H9 (cell line): ENCODE data around the gene BLOC1S3. TPM values are rescaled to one million over a fixed set of nuclear protein-coding genes. Genes with fewer than 3 reads are reported as not detected.

Experiments used
- DNase-seq: peaks from one replicate; pipeline ENCODE4 v3.0.0-alpha.2; 2017
- H2AFZ ChIP-seq: one replicate; pipeline ENCODE4 v1.6.1; 2013; ENCODE audit warnings: mild to moderate bottlenecking, low read length, control low read depth, moderate library complexity
- H2AK5ac ChIP-seq: 2 replicates; pipeline ENCODE4 v1.6.1; 2013; ENCODE audit warnings: low read length, control low read depth, mixed read lengths; ENCODE audit not compliant: insufficient read length
- H2BK120ac ChIP-seq: one replicate; pipeline ENCODE4 v1.6.1; 2013; ENCODE audit warnings: low read depth, mild to moderate bottlenecking, low read length, control low read depth, inconsistent platforms; ENCODE audit not compliant: poor library complexity, severe bottlenecking
- H2BK12ac ChIP-seq: 2 replicates; pipeline ENCODE4 v1.6.1; 2013; ENCODE audit warnings: low read length, control low read depth, mixed read lengths, low read depth; ENCODE audit not compliant: insufficient read length
- H2BK15ac ChIP-seq: 2 replicates; pipeline ENCODE4 v1.6.1; 2013; ENCODE audit warnings: low read depth, low read length, control low read depth
- H2BK20ac ChIP-seq: one replicate; pipeline ENCODE4 v1.6.1; 2013; ENCODE audit warnings: low read depth, mild to moderate bottlenecking, low read length, control low read depth, inconsistent platforms; ENCODE audit not compliant: poor library complexity, severe bottlenecking
- H2BK5ac ChIP-seq: 2 replicates; pipeline ENCODE4 v1.6.1; 2013; ENCODE audit warnings: low read length, control low read depth, mixed read lengths; ENCODE audit not compliant: insufficient read length
- H3K14ac ChIP-seq: 2 replicates; pipeline ENCODE4 v1.6.1; 2013; ENCODE audit warnings: low read length, control low read depth; ENCODE audit not compliant: insufficient read depth
- H3K18ac ChIP-seq: 2 replicates; pipeline ENCODE4 v1.6.1; 2013; ENCODE audit warnings: low read depth, mild to moderate bottlenecking, mixed read lengths, low read length, control low read depth; ENCODE audit not compliant: insufficient read length
- H3K23ac ChIP-seq: 2 replicates; pipeline ENCODE4 v1.6.1; 2013; ENCODE audit warnings: low read length, control low read depth, mixed read lengths, low read depth; ENCODE audit not compliant: insufficient read length
- H3K23me2 ChIP-seq: 2 replicates; pipeline ENCODE4 v1.6.1; 2013; ENCODE audit warnings: low read depth, mild to moderate bottlenecking, mixed read lengths, low read length, control low read depth; ENCODE audit not compliant: insufficient read length, poor library complexity, severe bottlenecking
- H3K27ac ChIP-seq: 2 replicates; pipeline ENCODE4 v1.5.1; 2013; ENCODE audit warnings: low read length, control low read depth, mixed read lengths, low read depth; ENCODE audit not compliant: insufficient read length
- H3K27me3 ChIP-seq: 2 replicates; pipeline ENCODE4 v1.6.1; 2013; ENCODE audit warnings: low read length, control low read depth, inconsistent platforms; ENCODE audit not compliant: insufficient read depth
- H3K4ac ChIP-seq: 2 replicates; pipeline ENCODE4 v1.6.1; 2013; ENCODE audit warnings: low read depth, mild to moderate bottlenecking, control low read depth, inconsistent platforms, low read length, moderate library complexity
- H3K4me1 ChIP-seq: 2 replicates; pipeline ENCODE4 v1.6.1; 2013; ENCODE audit warnings: low read length, control low read depth, inconsistent platforms; ENCODE audit not compliant: insufficient read depth
- H3K4me2 ChIP-seq: 2 replicates; pipeline ENCODE4 v1.6.1; 2013; ENCODE audit warnings: low read length, control low read depth, mixed read lengths; ENCODE audit not compliant: insufficient read length, insufficient read depth
- H3K56ac ChIP-seq: 2 replicates; pipeline ENCODE4 v1.6.1; 2013; ENCODE audit warnings: low read depth, mild to moderate bottlenecking, mixed read lengths, low read length, control low read depth; ENCODE audit not compliant: insufficient read length
- H3K79me1 ChIP-seq: 2 replicates; pipeline ENCODE4 v1.6.1; 2013; ENCODE audit warnings: low read depth, mild to moderate bottlenecking, moderate library complexity, low read length, control low read depth, inconsistent platforms; ENCODE audit not compliant: insufficient read depth, poor library complexity, severe bottlenecking
- H3K79me2 ChIP-seq: 2 replicates; pipeline ENCODE4 v1.6.1; 2013; ENCODE audit warnings: low read length, control low read depth, inconsistent platforms; ENCODE audit not compliant: insufficient read depth
- H3K9ac ChIP-seq: 2 replicates; pipeline ENCODE4 v1.6.1; 2013; ENCODE audit warnings: low read length, control low read depth, mixed read lengths; ENCODE audit not compliant: insufficient read length; ENCODE audit errors: extremely low read depth
- H3K9me3 ChIP-seq: one replicate; pipeline ENCODE4 v1.6.1; 2013; ENCODE audit warnings: low read depth, low read length, inconsistent platforms; ENCODE audit not compliant: control insufficient read depth
- H3T11ph ChIP-seq: one replicate; pipeline ENCODE4 v1.6.1; 2013; ENCODE audit warnings: mild to moderate bottlenecking, low read length, control low read depth, inconsistent platforms
- H4K20me1 ChIP-seq: one replicate; pipeline ENCODE4 v1.6.1; 2013; ENCODE audit not compliant: control insufficient read depth, insufficient read length, insufficient read depth
- H4K5ac ChIP-seq: 2 replicates; pipeline ENCODE4 v1.6.1; 2013; ENCODE audit warnings: low read depth, mild to moderate bottlenecking, mixed read lengths, low read length, control low read depth; ENCODE audit not compliant: insufficient read length
- H4K8ac ChIP-seq: replicated peaks from 2 replicates; pipeline ENCODE4 v1.6.1; 2013; ENCODE audit warnings: low read length, control low read depth, mixed read lengths, low read depth; ENCODE audit not compliant: insufficient read length
- H4K91ac ChIP-seq: 2 replicates; pipeline ENCODE4 v1.6.1; 2013; ENCODE audit warnings: low read depth, mild to moderate bottlenecking, moderate library complexity, mixed read lengths, low read length, control low read depth; ENCODE audit not compliant: insufficient read length
- H3K27ac Mint-ChIP-seq, 3 experiments: 2 replicates in 2 of 3; 3 replicates in 1 of 3; pipeline ENCODE4 v1.8.0; 2020 to 2021; ENCODE audit warnings: mixed read lengths in 3 of 3, mild to moderate bottlenecking in 1 of 3, moderate library complexity in 1 of 3
- H3K27me3 Mint-ChIP-seq: 2 replicates; pipeline ENCODE4 v1.8.0; 2021; ENCODE audit warnings: low read depth, mild to moderate bottlenecking, moderate library complexity, mixed read lengths
- H3K36me3 Mint-ChIP-seq, 3 experiments: 2 replicates in 2 of 3; 3 replicates in 1 of 3; pipeline ENCODE4 v1.8.0; 2020 to 2021; ENCODE audit warnings: low read depth in 3 of 3, mixed read lengths in 3 of 3; ENCODE audit not compliant: insufficient read depth in 1 of 3
- H3K4me1 Mint-ChIP-seq, 2 experiments: 2 replicates each; pipeline ENCODE4 v1.8.0; 2020; ENCODE audit warnings: mixed read lengths in 2 of 2
- H3K4me3 Mint-ChIP-seq, 2 experiments: 2 replicates in 1 of 2; 3 replicates in 1 of 2; pipeline ENCODE4 v1.8.0; 2020 to 2021; ENCODE audit warnings: mild to moderate bottlenecking in 2 of 2, mixed read lengths in 2 of 2, moderate library complexity in 1 of 2
- H3K9me3 Mint-ChIP-seq, 2 experiments: 2 replicates in 1 of 2; 3 replicates in 1 of 2; pipeline ENCODE4 v1.8.0; 2020; ENCODE audit warnings: mild to moderate bottlenecking in 2 of 2, mixed read lengths in 2 of 2, moderate library complexity in 1 of 2
- CTCF ChIP-seq: fragments of 200-600 bp; sonication (generic); conservative IDR thresholded peaks from 3 replicates; pipeline ENCODE4 v1.8.0; 2021; ENCODE audit warnings: antibody characterized with exemption, mild to moderate bottlenecking
- WGBS: extraction: QIAGEN DNeasy Blood & Tissue Kit; methylation state at CpG from one replicate; pipeline ENCODE4 v1.1.7; 2013; ENCODE audit warnings: missing lambda C conversion rate, low lambda C conversion rate, mixed read lengths; ENCODE audit not compliant: insufficient read length; ENCODE audit errors: extremely low coverage; 5-methylcytosine and 5-hydroxymethylcytosine counted together
- total RNA-seq: library from RNA; stranded (reverse); gene quantifications from 2 replicates; pipeline ENCODE4 v1.2.1, GENCODE V29; 2021

The BLOC1S3 gene
- total RNA-seq, 1 experiment from 2014 or later = 9.2 TPM

- H3K27ac Mint-ChIP-seq = no peak overlapping the region
- no peak overlapping the region for H2BK5ac ChIP-seq
- H3K4me2 ChIP-seq = no peak overlapping the region
- H3K9me3 Mint-ChIP-seq = no peaks in the 10 kb centered on the region
- no peaks in the 10 kb centered on the region for H3K36me3 Mint-ChIP-seq
- no peak overlapping the region for H3K4me3 Mint-ChIP-seq
- H3K9me3 ChIP-seq = no peaks in the 10 kb centered on the region
- H3K79me2 ChIP-seq = no peaks in the 10 kb centered on the region
- H3K4ac ChIP-seq = no peak overlapping the region
- WGBS = no CpG with 5 or more reads among the region's 6 CpGs
- no peak overlapping the region for H3K14ac ChIP-seq
- no peak for TF ChIP-seq CTCF
- H2AFZ ChIP-seq = no peak overlapping the region
- H3K4me1 ChIP-seq = no peaks in the 10 kb centered on the region
- no peak overlapping the region for H3K18ac ChIP-seq
- H3K79me1 ChIP-seq = no peaks in the 10 kb centered on the region
- H2BK12ac ChIP-seq = no peak overlapping the region
- no peak overlapping the region for H3T11ph ChIP-seq
- H2BK15ac ChIP-seq = no peak overlapping the region
- H4K8ac ChIP-seq = no peak overlapping the region
- H4K91ac ChIP-seq = no peak overlapping the region
- no peak overlapping the region for H4K5ac ChIP-seq
- H3K27me3 ChIP-seq = peaks cover 2% of the 10 kb centered on the region; the same call in 1 of the 2 replicates
- no peak overlapping the region for H3K56ac ChIP-seq
- no peaks in the 10 kb centered on the region for H4K20me1 ChIP-seq
- no peak overlapping the region for H3K9ac ChIP-seq
- peaks cover 4% of the 10 kb centered on the region for H3K23me2 ChIP-seq
- no peak overlapping the region for H2AK5ac ChIP-seq
- no peak overlapping the region for H3K23ac ChIP-seq
- peaks cover 4 to 6% of the 10 kb centered on the region in 2 experiments for H3K4me1 Mint-ChIP-seq
- H3K27ac ChIP-seq = no peak overlapping the region
- DNase-seq = no peak
- no peak overlapping the region for H2BK20ac ChIP-seq
- H2BK120ac ChIP-seq = no peak overlapping the region
- peaks cover 78% of the 10 kb centered on the region for H3K27me3 Mint-ChIP-seq
These were observed 44.1 kb downstream of the BLOC1S3 start for GRCh38 chr19:45222724-45223123.
